ENCODE data around the gene SYT5. TPM values are rescaled to one million over a fixed set of nuclear protein-coding genes. Genes with fewer than 3 reads are reported as not detected.

SYT5 gene
- total and polyA plus RNA-seq, 9 of the 15 experiments (the other 6 are each of a cell fraction or from before 2014, with no cell fraction given) = 1.3 to 20.9 (median 8.8) TPM

- TF ChIP-seq VEZF1 (CRISPR knock-in tag; IDR thresholded peaks at IDR 0.05) (no peak), ZNF282 (CRISPR knock-in tag; IDR thresholded peaks at IDR 0.05) (no peak), PML (IDR thresholded peaks at IDR 0.05; ENCODE audit: low read length) (0 out of 2 replicates have a peak, but pooled peaks have one; percentile 19), NFIX (CRISPR knock-in tag; IDR thresholded peaks at IDR 0.05; ENCODE audit: low read depth) (no peak), ELK1 (CRISPR knock-in tag; IDR thresholded peaks at IDR 0.05) (no peak), SRSF7 (optimal IDR thresholded peaks at IDR 0.05; ENCODE audit: low read depth, low read length) (no peak), SNRNP70 (optimal IDR thresholded peaks at IDR 0.05; ENCODE audit: low read depth, low read length) (no peak), MNT (conservative IDR thresholded peaks at IDR 0.05) (peak; percentile 74 to 84), CREBBP (IDR thresholded peaks at IDR 0.05; ENCODE audit: low read depth, low read length) (no peak), MYC (IDR thresholded peaks at IDR 0.05; ENCODE audit: low read depth, low read length) (peak; percentile 85), MYC (CRISPR knock-in tag; IDR thresholded peaks at IDR 0.05; ENCODE audit: borderline replicate concordance, low read depth) (no peak), ZNF512 (tag; IDR thresholded peaks at IDR 0.05) (no peak), ZNF232 (CRISPR knock-in tag; IDR thresholded peaks at IDR 0.05) (no peak), KAT8 (IDR thresholded peaks at IDR 0.05; ENCODE audit: low read depth) (no peak), RFX5 (IDR thresholded peaks at IDR 0.05; ENCODE audit: low read depth, low read length) (no peak), ZNF124 (CRISPR knock-in tag; IDR thresholded peaks at IDR 0.05) (no peak), JUND (IDR thresholded peaks at IDR 0.05; ENCODE audit: borderline replicate concordance, low read depth, low read length) (no peak; the same call in 1 of the 2 replicates), JUND (tag; IDR thresholded peaks at IDR 0.05; ENCODE audit: borderline replicate concordance, low read depth, low read length) (no peak; the same call in 2 of the 3 replicates), MCM5 (IDR thresholded peaks at IDR 0.05; ENCODE audit: low read depth) (no peak), NCOA2 (IDR thresholded peaks at IDR 0.05; ENCODE audit: partially characterized antibody in 2 of 2) (no peak), E2F5 (CRISPR knock-in tag; IDR thresholded peaks at IDR 0.05) (no peak), ZBTB17 (CRISPR knock-in tag; IDR thresholded peaks at IDR 0.05) (peak; percentile 99), JUN (IDR thresholded peaks at IDR 0.05; ENCODE audit: borderline replicate concordance, low read depth, low read length) (no peak), JUN (CRISPR knock-in tag; IDR thresholded peaks at IDR 0.05; ENCODE audit: borderline replicate concordance) (no peak), DACH1 (IDR thresholded peaks at IDR 0.05; ENCODE audit: partially characterized antibody) (no peak)
Measured at GRCh38 chr19:55176076-55176475, 4.0 kb downstream of the SYT5 start (continued).
